ENCODE measurements around the gene RAB40A. TPM values are rescaled to one million over a fixed set of nuclear protein-coding genes. Genes with fewer than 3 reads are reported as not detected.
"Not testable (repeated sequence)": the region's sequence is repeated elsewhere in the genome, so short reads cannot be mapped to it uniquely, and the experiment has no call there.

RAB40A gene
- total RNA-seq, 2 experiments from 2014 or later, result 0.14 to 0.20 TPM

DNA sequence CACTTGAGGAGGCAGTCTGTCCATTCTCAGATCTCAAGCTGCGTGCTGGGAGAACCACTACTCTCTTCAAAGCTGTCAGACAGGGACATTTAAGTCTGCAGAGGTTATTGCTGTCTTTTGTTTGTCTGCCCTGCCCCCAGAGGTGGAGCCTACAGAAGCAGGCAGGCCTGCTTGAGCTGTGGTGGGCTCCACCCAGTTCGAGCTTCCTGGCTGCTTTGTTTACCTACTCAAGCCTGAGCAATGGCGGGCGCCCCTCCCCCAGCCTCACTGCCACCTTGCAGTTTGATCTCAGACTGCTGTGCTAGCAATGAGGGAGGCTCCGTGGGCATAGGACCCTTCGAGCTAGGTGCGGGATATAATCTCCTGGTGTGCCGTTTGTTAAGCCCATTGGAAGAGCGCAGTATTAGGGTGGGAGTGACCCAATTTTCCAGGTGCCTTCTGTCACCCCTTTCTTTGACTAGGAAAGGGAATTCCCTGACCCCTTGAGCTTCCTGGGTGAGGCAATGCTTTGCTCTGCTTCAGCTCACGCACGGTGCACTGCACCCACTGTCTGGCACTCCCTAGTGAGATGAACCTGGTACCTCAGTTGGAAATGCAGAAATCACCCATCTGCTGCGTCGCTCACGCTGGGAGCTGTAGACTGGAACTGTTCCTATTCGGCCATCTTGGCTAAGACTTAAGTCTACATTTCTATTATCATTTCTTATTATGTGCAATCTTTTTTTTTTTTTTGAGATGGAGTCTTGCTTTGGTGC is 59.1 kb downstream of the RAB40A start:
- H3K36me3 Mint-ChIP-seq, H3K9me3 Mint-ChIP-seq, H3K4me1 Mint-ChIP-seq, H3K27me3 Mint-ChIP-seq, H3K27ac Mint-ChIP-seq, H3K4me3 Mint-ChIP-seq, DNase-seq: not testable (repeated sequence)

- no peak overlapping the region for H3K27ac Mint-ChIP-seq
- no peak for DNase-seq
- no peaks in the 10 kb centered on the region for H3K36me3 Mint-ChIP-seq
- no peak overlapping the region for H3K4me3 Mint-ChIP-seq
- peaks cover 2% of the 10 kb centered on the region for H3K9me3 Mint-ChIP-seq
- no peaks in the 10 kb centered on the region for H3K27me3 Mint-ChIP-seq
- no peaks in the 10 kb centered on the region for H3K4me1 Mint-ChIP-seq
Measured at GRCh38 chrX:103453655-103454054, 65.6 kb downstream of the RAB40A start.

Other genes with a start within 250 kb of the RAB40A start
- not detected for gene TCEAL5, start 242.7 kb downstream of the RAB40A start, total RNA-seq
- gene BEX2, start 208.5 kb downstream of the RAB40A start, total RNA-seq, result 10 to 100 TPM; 17.6 to 18.1 TPM
- gene TCEAL7, start 189.2 kb downstream of the RAB40A start, total RNA-seq, result not detected
- 10 to 100 TPM in 1 of 2 experiments, 1 to 10 TPM in 1; 9.6 to 10.4 TPM for gene TCEAL9, start 163.0 kb downstream of the RAB40A start, total RNA-seq
- gene BEX3, start 143.0 kb downstream of the RAB40A start, total RNA-seq, result 10 to 100 TPM; 31.4 to 31.7 TPM
- 10 to 100 TPM; 14.8 to 17.4 TPM for gene TCEAL4, start 66.0 kb upstream of the RAB40A start, total RNA-seq
- 1 to 10 TPM; 8.5 to 8.7 TPM for gene TCEAL3, start 88.5 kb upstream of the RAB40A start, total RNA-seq
- 1 to 10 TPM; 7.3 to 8.1 TPM for gene TCEAL1, start 109.5 kb upstream of the RAB40A start, total RNA-seq
- gene MORF4L2, start 167.2 kb upstream of the RAB40A start, total RNA-seq, result 100 to 1,000 TPM; 249 to 257 TPM
- not detected for gene TMEM31, start 191.4 kb upstream of the RAB40A start, total RNA-seq

Data from activated naive CD8-positive, alpha-beta T cell treated with anti-CD3 and anti-CD28 coated beads for 36 hours (primary cell).